IPS DF 6.9 (cell line): Measurements from ENCODE around the gene FOXP1.

Experiments
- DNase-seq: peaks from one replicate; pipeline ENCODE4 v3.0.0-alpha.2; 2013; ENCODE audit warnings: low read depth, low spot score
- H3K27ac ChIP-seq: one replicate; pipeline ENCODE4 v1.5.1; 2013; ENCODE audit warnings: low read length, control low read depth
- H3K27me3 ChIP-seq: 2 replicates; pipeline ENCODE4 v1.6.1; 2013; ENCODE audit warnings: mild to moderate bottlenecking, low read length; ENCODE audit not compliant: control insufficient read depth, insufficient read depth
- H3K36me3 ChIP-seq: 2 replicates; pipeline ENCODE4 v1.6.1; 2013; ENCODE audit warnings: low read length; ENCODE audit not compliant: control insufficient read depth, insufficient read depth
- H3K4me1 ChIP-seq: 2 replicates; pipeline ENCODE4 v1.6.1; 2013; ENCODE audit warnings: low read length; ENCODE audit not compliant: control insufficient read depth, insufficient read depth
- H3K4me3 ChIP-seq: 2 replicates; pipeline ENCODE4 v1.5.1; 2013; ENCODE audit warnings: mild to moderate bottlenecking, low read length
- H3K9me3 ChIP-seq: 2 replicates; pipeline ENCODE4 v1.6.1; 2013; ENCODE audit warnings: low read length, inconsistent platforms; ENCODE audit not compliant: control insufficient read depth, insufficient read depth
- WGBS: extraction: QIAGEN DNeasy Blood & Tissue Kit; methylation state at CpG from one replicate; pipeline ENCODE4 v1.1.7; 2013; ENCODE audit warnings: mixed read lengths, missing lambda C conversion rate; ENCODE audit not compliant: insufficient read length, insufficient coverage; 5-methylcytosine and 5-hydroxymethylcytosine counted together

Gene FOXP1

GRCh38 chr3:71240034-71240433 is 343.5 kb downstream of the FOXP1 start:
- H3K27ac ChIP-seq: no peak overlapping the region
- peaks cover 3% of the 10 kb centered on the region; the same call in 1 of the 2 replicates for H3K4me1 ChIP-seq
- H3K4me3 ChIP-seq: no peak overlapping the region
- WGBS: no CpG with 5 or more reads among the region's 8 CpGs
- H3K36me3 ChIP-seq: no peaks in the 10 kb centered on the region
- no peak for DNase-seq
- no peaks in the 10 kb centered on the region for H3K9me3 ChIP-seq
- no peaks in the 10 kb centered on the region for H3K27me3 ChIP-seq

- H3K27me3 ChIP-seq: no peaks in the 10 kb centered on the region
- no peak overlapping the region for H3K4me3 ChIP-seq
- WGBS: no CpG with 5 or more reads among the region's 4 CpGs
- H3K4me1 ChIP-seq: peaks cover 3% of the 10 kb centered on the region; the same call in 1 of the 2 replicates
- no peaks in the 10 kb centered on the region for H3K36me3 ChIP-seq
- no peaks in the 10 kb centered on the region for H3K9me3 ChIP-seq
- DNase-seq: no peak
- no peak overlapping the region for H3K27ac ChIP-seq
Observed at GRCh38 chr3:71238355-71238757, 345.2 kb downstream of the FOXP1 start.

GRCh38 chr3:71237672-71238071 is 345.9 kb downstream of the FOXP1 start:
- Histone ChIP-seq H3K4me3 (no peak overlapping the region), H3K27me3 (no peaks in the 10 kb centered on the region), H3K4me1 (peaks cover 2% of the 10 kb centered on the region; the same call in 1 of the 2 replicates), H3K9me3 (no peaks in the 10 kb centered on the region), H3K36me3 (no peaks in the 10 kb centered on the region), H3K27ac (no peak overlapping the region)
- no peak for DNase-seq
- no CpG with 5 or more reads among the region's 5 CpGs for WGBS

GRCh38 chr3:71235846-71236245 is 347.7 kb downstream of the FOXP1 start:
- H3K36me3 ChIP-seq: no peaks in the 10 kb centered on the region
- no peaks in the 10 kb centered on the region for H3K4me1 ChIP-seq
- no CpG with 5 or more reads among the region's 3 CpGs for WGBS
- H3K27ac ChIP-seq: no peak overlapping the region
- H3K4me3 ChIP-seq: no peak overlapping the region
- no peak for DNase-seq
- no peaks in the 10 kb centered on the region for H3K9me3 ChIP-seq
- no peaks in the 10 kb centered on the region for H3K27me3 ChIP-seq

GRCh38 chr3:71232895-71233294 is 350.6 kb downstream of the FOXP1 start:
- peaks cover 3% of the 10 kb centered on the region; the same call in 1 of the 2 replicates for H3K4me1 ChIP-seq
- WGBS: no CpG with 5 or more reads among the region's 3 CpGs
- H3K9me3 ChIP-seq: no peaks in the 10 kb centered on the region
- H3K27me3 ChIP-seq: no peaks in the 10 kb centered on the region
- H3K4me3 ChIP-seq: no peak overlapping the region
- no peak overlapping the region for H3K27ac ChIP-seq
- no peaks in the 10 kb centered on the region for H3K36me3 ChIP-seq
- DNase-seq: no peak

GRCh38 chr3:71232175-71232679 is 351.3 kb downstream of the FOXP1 start:
- no CpG with 5 or more reads among the region's 3 CpGs for WGBS
- Histone ChIP-seq H3K27ac (no peak overlapping the region), H3K4me3 (no peak overlapping the region), H3K27me3 (no peaks in the 10 kb centered on the region), H3K4me1 (peaks cover 3% of the 10 kb centered on the region; the same call in 1 of the 2 replicates), H3K9me3 (no peaks in the 10 kb centered on the region), H3K36me3 (no peaks in the 10 kb centered on the region)
- no peak for DNase-seq

GRCh38 chr3:71231680-71232079 is 351.8 kb downstream of the FOXP1 start:
- DNase-seq: no peak
- no CpG with 5 or more reads among the region's 4 CpGs for whole genome bisulfite sequencing
- peaks cover 3% of the 10 kb centered on the region; the same call in 1 of the 2 replicates for H3K4me1 ChIP-seq
- no peak overlapping the region for H3K4me3 ChIP-seq
- H3K36me3 ChIP-seq: no peaks in the 10 kb centered on the region
- no peak overlapping the region for H3K27ac ChIP-seq
- no peaks in the 10 kb centered on the region for H3K27me3 ChIP-seq
- no peaks in the 10 kb centered on the region for H3K9me3 ChIP-seq

GRCh38 chr3:71229905-71230657 is 353.4 kb downstream of the FOXP1 start:
- Histone ChIP-seq H3K9me3 (no peaks in the 10 kb centered on the region), H3K4me1 (peaks cover 3% of the 10 kb centered on the region; the same call in 1 of the 2 replicates), H3K4me3 (no peak overlapping the region), H3K27ac (no peak overlapping the region), H3K36me3 (no peaks in the 10 kb centered on the region), H3K27me3 (no peaks in the 10 kb centered on the region)
- no CpG with 5 or more reads among the region's 7 CpGs for WGBS
- DNase-seq: no peak

GRCh38 chr3:71228156-71228866 is 355.2 kb downstream of the FOXP1 start:
- H3K4me1 ChIP-seq: peaks cover 3% of the 10 kb centered on the region; the same call in 1 of the 2 replicates

GRCh38 chr3:71227270-71227661 is 356.3 kb downstream of the FOXP1 start:
- Histone ChIP-seq H3K27ac (no peak overlapping the region), H3K9me3 (no peaks in the 10 kb centered on the region), H3K27me3 (no peaks in the 10 kb centered on the region), H3K4me1 (peaks cover 3% of the 10 kb centered on the region; the same call in 1 of the 2 replicates), H3K36me3 (no peaks in the 10 kb centered on the region), H3K4me3 (no peak overlapping the region)
- DNase-seq: no peak
- WGBS: no CpG with 5 or more reads among the region's 6 CpGs

More at GRCh38 chr3:71228156-71228866, 355.2 kb downstream of the FOXP1 start:
- Histone ChIP-seq H3K36me3 (no peaks in the 10 kb centered on the region), H3K9me3 (no peaks in the 10 kb centered on the region), H3K27me3 (no peaks in the 10 kb centered on the region), H3K4me3 (no peak overlapping the region), H3K27ac (no peak overlapping the region)
- DNase-seq: no peak
- WGBS: no CpG with 5 or more reads among the region's 9 CpGs
